SK-N-MC (cell line): ENCODE results near the gene C4orf33.

ENCODE experiments used
- DNase-seq: peaks from one replicate; pipeline ENCODE4 v3.0.0-alpha.2; 2011; ENCODE audit warnings: low read depth, low spot score
- H3K27ac ChIP-seq: fragments of 200-600 bp; sonication (generic); 2 replicates; pipeline ENCODE4 v1.5.1; 2016; ENCODE audit warnings: mixed run types
- H3K36me3 ChIP-seq: fragments of 200-600 bp; sonication (generic); 2 replicates; pipeline ENCODE4 v1.6.1; 2017; ENCODE audit warnings: antibody characterized with exemption, low read length, mixed read lengths; ENCODE audit not compliant: insufficient read depth
- H3K4me3 ChIP-seq: fragments of 200-600 bp; sonication (generic); 2 replicates; pipeline ENCODE4 v1.5.1; 2016
- H3K9ac ChIP-seq: fragments of 200-600 bp; sonication (generic); 2 replicates; pipeline ENCODE4 v1.8.0; 2017; ENCODE audit warnings: mixed run types, mixed read lengths; ENCODE audit not compliant: insufficient read length
- H3K9me3 ChIP-seq: fragments of 200-600 bp; sonication (generic); 2 replicates; pipeline ENCODE4 v1.6.1; 2017; ENCODE audit warnings: low read depth, mild to moderate bottlenecking, antibody characterized with exemption, low read length, moderate library complexity, mixed read lengths
- EZH2 ChIP-seq: fragments of 200-600 bp; sonication (generic); IDR thresholded peaks from one replicate; pipeline ENCODE4 v1.6.1; 2017; ENCODE audit warnings: antibody characterized with exemption
- FOXP2 ChIP-seq: optimal IDR thresholded peaks from 2 replicates; pipeline ENCODE3; 2011; ENCODE audit warnings: mild to moderate bottlenecking, moderate library complexity; ENCODE audit not compliant: insufficient read depth; ENCODE audit errors: extremely low read length, control extremely low read depth
- POLR2AphosphoS5 ChIP-seq: IDR thresholded peaks from 2 replicates; pipeline ENCODE4 v1.6.1; 2012; ENCODE audit warnings: mild to moderate bottlenecking, low read depth, low read length, borderline replicate concordance

C4orf33 gene

GRCh38 chr4:129082302-129082701 lies 13.7 kb upstream of the C4orf33 start:
- H3K36me3 ChIP-seq = peaks cover 32% of the 10 kb centered on the region
- no peak overlapping the region for H3K4me3 ChIP-seq
- no peak overlapping the region for H3K9ac ChIP-seq
- H3K9me3 ChIP-seq = peaks cover 7% of the 10 kb centered on the region; the same call in 1 of the 2 replicates
- H3K27ac ChIP-seq = no peak overlapping the region
- no peak for DNase-seq
- TF ChIP-seq EZH2 = no peak
- no peak for TF ChIP-seq POLR2AphosphoS5
- TF ChIP-seq FOXP2 = no peak

- no peak overlapping the region for H3K27ac ChIP-seq
- TF ChIP-seq POLR2AphosphoS5 = no peak
- TF ChIP-seq FOXP2 = no peak
- TF ChIP-seq EZH2 = no peak
- no peak overlapping the region for H3K4me3 ChIP-seq
- H3K36me3 ChIP-seq = peaks cover 15% of the 10 kb centered on the region
- peaks cover 7% of the 10 kb centered on the region; the same call in 1 of the 2 replicates for H3K9me3 ChIP-seq
- no peak overlapping the region for H3K9ac ChIP-seq
- DNase-seq = no peak
Observed at GRCh38 chr4:129085472-129085871, 10.5 kb upstream of the C4orf33 start.

- no peak for TF ChIP-seq POLR2AphosphoS5
- no peak for TF ChIP-seq EZH2
- TF ChIP-seq FOXP2 = no peak
- no peak overlapping the region for H3K9ac ChIP-seq
- H3K36me3 ChIP-seq = peaks cover under 1% of the 10 kb centered on the region; the same call in 1 of the 2 replicates
- no peak overlapping the region for H3K4me3 ChIP-seq
- H3K9me3 ChIP-seq = peaks cover 4% of the 10 kb centered on the region; the same call in 1 of the 2 replicates
- no peak for DNase-seq
- no peak overlapping the region for H3K27ac ChIP-seq
Observed at GRCh38 chr4:129087516-129087915, 8.4 kb upstream of the C4orf33 start.

GRCh38 chr4:129092631-129093190 lies 3.2 kb upstream of the C4orf33 start:
- Histone ChIP-seq H3K9me3 (no peaks in the 10 kb centered on the region), H3K9ac (peak overlapping the region; percentile 83), H3K4me3 (peak overlapping the region; percentile 95), H3K27ac (no peak overlapping the region), H3K36me3 (no peaks in the 10 kb centered on the region)
- TF ChIP-seq FOXP2 (no peak), EZH2 (no peak), POLR2AphosphoS5 (no peak)
- DNase-seq = no peak

- peak within 1 kb of the TSS; percentile 95 for H3K4me3 ChIP-seq
- H3K9me3 ChIP-seq = no peaks in the 10 kb centered on the region
- H3K36me3 ChIP-seq = no peaks in the 10 kb centered on the region
- no peak within 1 kb of the TSS for H3K27ac ChIP-seq
- TF ChIP-seq EZH2 (no peak), POLR2AphosphoS5 (peak; percentile 89), FOXP2 (no peak)
- peak within 1 kb of the TSS; percentile 83 for H3K9ac ChIP-seq
- peak; percentile 70 for DNase-seq
Observed at GRCh38 chr4:129093191-129093920, 2.6 kb upstream of the C4orf33 start, which contains the start of gene SCLT1. Gene SCLT1 (minus strand): TSS chr4:129093539. CDS start chr4:129093103, 436 bp downstream.

- H3K27ac ChIP-seq = no peak overlapping the region
- H3K4me3 ChIP-seq = peak overlapping the region; percentile 95
- DNase-seq = no peak
- H3K9me3 ChIP-seq = no peaks in the 10 kb centered on the region
- H3K36me3 ChIP-seq = no peaks in the 10 kb centered on the region
- peak overlapping the region; percentile 52 for H3K9ac ChIP-seq
- TF ChIP-seq POLR2AphosphoS5 (no peak), EZH2 (no peak), FOXP2 (no peak)
Observed at GRCh38 chr4:129094347-129094746, 1.6 kb upstream of the C4orf33 start.

- H3K4me3 ChIP-seq = no peak overlapping the region
- H3K27ac ChIP-seq = no peak overlapping the region
- DNase-seq = no peak
- H3K9ac ChIP-seq = no peak overlapping the region
- no peak for TF ChIP-seq EZH2
- TF ChIP-seq POLR2AphosphoS5 = no peak
- TF ChIP-seq FOXP2 = no peak
- H3K9me3 ChIP-seq = no peaks in the 10 kb centered on the region
- no peaks in the 10 kb centered on the region for H3K36me3 ChIP-seq
Observed at GRCh38 chr4:129098531-129099001, 2.6 kb downstream of the C4orf33 start.

- Histone ChIP-seq H3K9me3 (no peaks in the 10 kb centered on the region), H3K9ac (no peak overlapping the region), H3K36me3 (no peaks in the 10 kb centered on the region), H3K4me3 (no peak overlapping the region), H3K27ac (no peak overlapping the region)
- TF ChIP-seq FOXP2 (no peak), EZH2 (no peak), POLR2AphosphoS5 (no peak)
- DNase-seq = no peak
Observed at GRCh38 chr4:129109965-129110824, 14.2 kb downstream of the C4orf33 start.
